Astrocyte (in vitro differentiated cells and primary cell): ENCODE results near the gene FCGR3A.

Experiments
- EZH2 ChIP-seq: IDR thresholded peaks from 2 replicates; pipeline ENCODE4 v1.6.1; 2012; ENCODE audit warnings: mild to moderate bottlenecking, low read length, inconsistent platforms; ENCODE audit not compliant: insufficient read depth
- TF ChIP-seq, protein P1 (sequence below): IDR thresholded peaks from 2 replicates; pipeline ENCODE4 v1.5.1; 2011; ENCODE audit warnings: low read depth, mild to moderate bottlenecking, inconsistent platforms, low read length, moderate library complexity; ENCODE audit not compliant: insufficient read depth

DNA sequence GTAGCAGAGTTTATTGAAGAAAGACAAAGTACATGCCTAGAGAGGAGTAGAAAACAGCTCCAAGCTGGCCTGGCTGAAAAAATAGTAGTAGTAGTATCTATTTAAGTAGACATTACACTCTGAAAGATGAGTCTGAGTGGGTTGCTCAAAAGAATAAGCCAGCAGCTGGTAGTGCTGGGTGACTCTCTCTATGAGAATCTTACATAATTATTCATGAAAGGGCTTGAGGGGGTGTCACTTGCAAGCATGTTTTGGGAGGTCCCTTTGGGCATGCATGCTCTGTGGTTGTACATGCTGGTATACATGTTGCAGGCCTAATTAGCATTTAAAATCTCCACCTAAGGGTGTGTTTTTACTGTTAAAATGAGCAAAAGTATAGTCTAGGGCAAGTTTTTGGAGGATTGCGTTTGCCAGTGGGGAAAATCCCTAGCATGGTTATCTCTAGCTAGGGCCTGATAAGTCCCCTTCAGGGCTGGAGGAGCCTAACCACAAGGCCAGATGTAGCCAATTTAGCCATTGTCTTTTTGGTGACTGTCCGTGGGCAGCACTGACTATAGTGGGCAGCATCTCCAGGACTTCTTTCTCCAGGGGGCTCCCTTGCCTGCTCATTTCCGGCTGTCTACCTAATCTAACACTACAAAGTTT, 55.4 kb downstream of the FCGR3A start:
- TF ChIP-seq EZH2 = no peak
- TF ChIP-seq, protein P1, sequence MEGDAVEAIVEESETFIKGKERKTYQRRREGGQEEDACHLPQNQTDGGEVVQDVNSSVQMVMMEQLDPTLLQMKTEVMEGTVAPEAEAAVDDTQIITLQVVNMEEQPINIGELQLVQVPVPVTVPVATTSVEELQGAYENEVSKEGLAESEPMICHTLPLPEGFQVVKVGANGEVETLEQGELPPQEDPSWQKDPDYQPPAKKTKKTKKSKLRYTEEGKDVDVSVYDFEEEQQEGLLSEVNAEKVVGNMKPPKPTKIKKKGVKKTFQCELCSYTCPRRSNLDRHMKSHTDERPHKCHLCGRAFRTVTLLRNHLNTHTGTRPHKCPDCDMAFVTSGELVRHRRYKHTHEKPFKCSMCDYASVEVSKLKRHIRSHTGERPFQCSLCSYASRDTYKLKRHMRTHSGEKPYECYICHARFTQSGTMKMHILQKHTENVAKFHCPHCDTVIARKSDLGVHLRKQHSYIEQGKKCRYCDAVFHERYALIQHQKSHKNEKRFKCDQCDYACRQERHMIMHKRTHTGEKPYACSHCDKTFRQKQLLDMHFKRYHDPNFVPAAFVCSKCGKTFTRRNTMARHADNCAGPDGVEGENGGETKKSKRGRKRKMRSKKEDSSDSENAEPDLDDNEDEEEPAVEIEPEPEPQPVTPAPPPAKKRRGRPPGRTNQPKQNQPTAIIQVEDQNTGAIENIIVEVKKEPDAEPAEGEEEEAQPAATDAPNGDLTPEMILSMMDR = no peak
